Type B pancreatic cell (in vitro differentiated cells): ENCODE measurements around the gene KLRC3. TPM values are rescaled to one million over a fixed set of nuclear protein-coding genes. Genes with fewer than 3 reads are reported as not detected.
"Not testable (repeated sequence)": the region's sequence is repeated elsewhere in the genome, so short reads cannot be mapped to it uniquely, and the experiment has no call there.

Source experiments
- DNase-seq: peaks from one replicate; pipeline ENCODE4 v3.0.0; 2021; ENCODE audit warnings: mixed read lengths; ENCODE audit not compliant: unreplicated experiment; ENCODE audit errors: extremely low spot score
- H3K27ac Mint-ChIP-seq: 2 replicates; pipeline ENCODE4 v1.8.0; 2021; ENCODE audit warnings: mild to moderate bottlenecking, mixed read lengths
- H3K27me3 Mint-ChIP-seq: 2 replicates; pipeline ENCODE4 v1.8.0; 2021; ENCODE audit warnings: mixed read lengths
- H3K36me3 Mint-ChIP-seq: 2 replicates; pipeline ENCODE4 v1.8.0; 2021; ENCODE audit warnings: mixed read lengths
- H3K4me1 Mint-ChIP-seq: one replicate; pipeline ENCODE4 v1.8.0; 2021; ENCODE audit warnings: mixed read lengths; ENCODE audit not compliant: unreplicated experiment
- H3K4me3 Mint-ChIP-seq: 2 replicates; pipeline ENCODE4 v1.8.0; 2021; ENCODE audit warnings: mild to moderate bottlenecking, mixed read lengths
- H3K9me3 Mint-ChIP-seq: 2 replicates; pipeline ENCODE4 v1.8.0; 2021; ENCODE audit warnings: mixed read lengths
- long read RNA-seq: library from polyadenylated mRNA; unstranded; transcript quantifications from one replicate; pipeline ENCODE4 v2.0.0, GENCODE V29; 2020
- total RNA-seq: library from RNA; stranded (reverse); gene quantifications from 2 replicates; pipeline ENCODE4 v1.2.1, GENCODE V29; 2021; ENCODE audit warnings: low replicate concordance
- TF ChIP-seq, protein P1 (sequence below): fragments of 200-600 bp; sonication (generic); conservative IDR thresholded peaks from 2 replicates; pipeline ENCODE4 v1.5.0; 2021; ENCODE audit warnings: antibody characterized with exemption, mild to moderate bottlenecking

The KLRC3 gene
- total RNA-seq = not detected in 2 replicates
- long read RNA-seq = 0 reads

DNA sequence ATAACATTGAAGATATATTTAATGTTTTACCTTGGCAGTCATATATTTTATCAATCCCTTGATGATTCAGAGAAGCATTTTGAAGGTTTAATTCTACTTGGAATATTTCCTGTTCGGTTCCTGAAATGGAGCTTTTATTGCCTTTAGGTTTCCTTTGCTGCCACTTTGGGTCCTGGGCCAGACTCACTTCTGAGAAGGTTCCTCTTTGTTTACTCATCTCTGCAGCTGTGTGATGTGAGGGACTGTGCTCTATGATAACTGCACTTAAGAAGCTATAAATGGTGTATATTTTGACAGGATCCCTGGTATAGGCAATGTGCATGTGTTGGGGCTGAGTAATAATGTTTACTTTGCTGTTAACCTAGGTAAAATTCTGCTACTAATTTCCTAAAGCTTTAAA, at the start of gene KLRC3:
TSS of gene KLRC3 (minus strand) at position 262 of the 400 bp plus-strand sequence. CDS start at position 217, 45 bp downstream.
- not testable (repeated sequence) for H3K36me3 Mint-ChIP-seq, H3K4me3 Mint-ChIP-seq, H3K27ac Mint-ChIP-seq, H3K4me1 Mint-ChIP-seq, H3K9me3 Mint-ChIP-seq, H3K27me3 Mint-ChIP-seq, DNase-seq

DNA sequence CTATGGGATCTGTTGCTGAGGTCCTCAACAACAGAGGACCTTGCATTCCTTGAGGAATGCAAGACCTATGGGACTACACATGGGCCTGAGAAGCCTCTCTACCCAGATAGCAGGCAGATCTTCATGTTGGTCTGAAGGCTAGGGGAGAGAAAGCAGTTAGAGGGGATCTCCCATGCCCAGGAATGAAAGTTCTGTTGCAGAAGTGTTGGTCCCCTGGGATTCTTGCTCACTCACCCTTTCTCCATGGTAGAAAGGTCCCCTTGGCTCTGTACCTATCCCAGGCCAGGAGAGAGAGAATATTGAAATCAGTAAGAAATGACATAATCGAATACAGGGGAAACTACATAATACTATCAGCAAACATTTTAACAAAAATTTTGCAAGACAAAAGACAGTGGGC, 49.3 kb upstream of the KLRC3 start:
- no peaks in the 10 kb centered on the region for H3K4me1 Mint-ChIP-seq
- H3K27me3 Mint-ChIP-seq = peaks cover 14% of the 10 kb centered on the region
- TF ChIP-seq, protein P1, sequence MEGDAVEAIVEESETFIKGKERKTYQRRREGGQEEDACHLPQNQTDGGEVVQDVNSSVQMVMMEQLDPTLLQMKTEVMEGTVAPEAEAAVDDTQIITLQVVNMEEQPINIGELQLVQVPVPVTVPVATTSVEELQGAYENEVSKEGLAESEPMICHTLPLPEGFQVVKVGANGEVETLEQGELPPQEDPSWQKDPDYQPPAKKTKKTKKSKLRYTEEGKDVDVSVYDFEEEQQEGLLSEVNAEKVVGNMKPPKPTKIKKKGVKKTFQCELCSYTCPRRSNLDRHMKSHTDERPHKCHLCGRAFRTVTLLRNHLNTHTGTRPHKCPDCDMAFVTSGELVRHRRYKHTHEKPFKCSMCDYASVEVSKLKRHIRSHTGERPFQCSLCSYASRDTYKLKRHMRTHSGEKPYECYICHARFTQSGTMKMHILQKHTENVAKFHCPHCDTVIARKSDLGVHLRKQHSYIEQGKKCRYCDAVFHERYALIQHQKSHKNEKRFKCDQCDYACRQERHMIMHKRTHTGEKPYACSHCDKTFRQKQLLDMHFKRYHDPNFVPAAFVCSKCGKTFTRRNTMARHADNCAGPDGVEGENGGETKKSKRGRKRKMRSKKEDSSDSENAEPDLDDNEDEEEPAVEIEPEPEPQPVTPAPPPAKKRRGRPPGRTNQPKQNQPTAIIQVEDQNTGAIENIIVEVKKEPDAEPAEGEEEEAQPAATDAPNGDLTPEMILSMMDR = no peak
- H3K27ac Mint-ChIP-seq = no peak overlapping the region
- no peak overlapping the region for H3K4me3 Mint-ChIP-seq
- no peak for DNase-seq
- H3K36me3 Mint-ChIP-seq = no peaks in the 10 kb centered on the region
- H3K9me3 Mint-ChIP-seq = no peaks in the 10 kb centered on the region

DNA sequence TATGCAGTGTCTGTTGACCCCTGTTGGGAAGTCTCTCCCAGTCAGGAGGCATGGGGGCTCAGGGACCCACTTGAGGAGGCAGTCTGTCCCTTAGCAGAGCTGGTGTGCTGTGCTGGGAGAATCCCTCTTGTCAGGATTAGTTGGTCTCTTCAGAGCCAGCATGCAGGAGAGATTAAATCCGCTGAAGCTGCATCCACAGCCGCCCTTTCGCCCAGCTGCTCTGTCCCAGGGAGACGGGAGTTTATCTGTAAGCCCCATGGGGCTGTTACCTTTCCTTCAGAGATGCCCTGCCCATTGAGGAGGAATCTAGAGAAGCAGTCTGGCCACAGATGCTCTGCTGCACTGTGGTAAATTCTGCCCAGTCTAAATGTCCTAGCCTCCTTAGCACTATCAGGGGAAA, 45.9 kb upstream of the KLRC3 start:
- Mint-ChIP-seq H3K4me3 (no peak overlapping the region), H3K4me1 (no peaks in the 10 kb centered on the region), H3K27ac (no peak overlapping the region), H3K27me3 (peaks cover 14% of the 10 kb centered on the region), H3K36me3 (no peaks in the 10 kb centered on the region), H3K9me3 (no peaks in the 10 kb centered on the region)
- TF ChIP-seq, protein P1 = no peak
- DNase-seq = no peak

DNA sequence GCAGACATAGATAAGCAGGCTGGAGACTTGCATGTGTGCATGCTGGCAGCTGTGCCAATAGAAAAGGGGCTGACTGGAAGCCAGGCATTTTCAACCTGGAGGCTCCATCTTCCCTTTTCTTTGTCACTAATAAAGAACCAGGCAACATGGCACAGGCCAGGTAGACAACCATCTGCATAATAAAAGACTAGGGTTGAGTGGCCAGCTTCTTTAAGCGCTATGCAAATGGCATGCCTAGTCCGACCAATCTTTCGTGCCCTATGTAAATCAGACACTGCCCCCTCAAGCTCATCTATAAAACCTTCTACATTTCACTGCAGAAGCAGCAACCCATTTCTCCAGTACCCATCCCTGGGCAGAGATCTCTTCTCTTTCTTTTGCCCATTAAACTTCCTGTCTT, 37.4 kb upstream of the KLRC3 start:
- H3K27ac Mint-ChIP-seq = no peak overlapping the region
- DNase-seq = no peak
- no peaks in the 10 kb centered on the region for H3K4me1 Mint-ChIP-seq
- H3K4me3 Mint-ChIP-seq = no peak overlapping the region
- peaks cover 24% of the 10 kb centered on the region for H3K9me3 Mint-ChIP-seq
- TF ChIP-seq, protein P1 = no peak
- peaks cover 6% of the 10 kb centered on the region for H3K27me3 Mint-ChIP-seq
- peaks cover 3% of the 10 kb centered on the region for H3K36me3 Mint-ChIP-seq

DNA sequence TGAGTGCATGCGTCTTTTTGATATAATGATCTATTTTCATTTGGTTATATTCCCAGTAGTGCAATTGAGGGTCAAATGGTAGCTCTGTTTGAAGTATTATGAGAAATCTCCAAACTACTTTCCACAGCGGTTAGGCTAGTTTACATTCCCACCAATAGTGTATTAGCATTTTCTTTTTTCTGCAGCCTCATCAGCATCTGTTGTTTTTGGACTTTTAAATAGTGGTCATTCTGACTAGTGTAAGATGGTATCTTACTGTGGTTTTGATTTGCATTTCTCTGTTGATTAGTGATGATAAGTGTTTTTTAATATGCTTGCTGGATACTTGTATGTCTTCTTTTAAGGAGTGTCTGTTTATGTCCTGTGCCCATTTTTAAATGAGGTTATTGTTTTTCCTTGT, 36.5 kb upstream of the KLRC3 start:
- Mint-ChIP-seq H3K27ac (no peak overlapping the region), H3K4me1 (no peaks in the 10 kb centered on the region), H3K27me3 (peaks cover 6% of the 10 kb centered on the region), H3K9me3 (peaks cover 24% of the 10 kb centered on the region), H3K36me3 (peaks cover 3% of the 10 kb centered on the region), H3K4me3 (no peak overlapping the region)
- DNase-seq = no peak
- TF ChIP-seq, protein P1 = no peak

DNA sequence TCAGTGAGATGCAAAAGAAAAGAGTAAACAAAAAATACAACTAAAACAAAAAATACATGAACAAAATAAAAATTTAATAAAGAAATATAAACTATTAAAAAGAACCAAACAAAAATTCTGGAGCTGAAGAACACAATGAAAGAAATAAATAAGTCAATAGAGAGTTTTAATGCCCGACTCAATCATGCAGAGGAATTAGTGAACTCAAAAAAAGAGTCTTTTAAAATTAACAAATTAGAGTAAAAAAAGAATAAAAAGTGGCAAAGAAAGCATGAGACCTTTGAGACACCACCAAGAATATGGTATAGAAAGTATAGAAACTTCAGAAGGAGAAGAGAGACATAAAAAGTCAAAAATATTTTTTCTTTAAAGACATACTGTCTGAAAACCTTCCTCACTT, 35.4 kb upstream of the KLRC3 start:
- Mint-ChIP-seq H3K36me3 (peaks cover 3% of the 10 kb centered on the region), H3K9me3 (peaks cover 24% of the 10 kb centered on the region), H3K27ac (no peak overlapping the region), H3K4me3 (no peak overlapping the region), H3K4me1 (no peaks in the 10 kb centered on the region), H3K27me3 (peaks cover 6% of the 10 kb centered on the region)
- TF ChIP-seq, protein P1 = no peak
- no peak for DNase-seq
